ENCODE measurements around the gene CYTL1.

- TF ChIP-seq CTCF (IDR thresholded peaks at IDR 0.05 in 8 of 11, conservative IDR thresholded peaks at IDR 0.05 in 3 of 11) (no peak), POLR2A (IDR thresholded peaks at IDR 0.05) (no peak), POLR2AphosphoS5 (IDR thresholded peaks at IDR 0.05) (no peak)
Observed at GRCh38 chr4:5067908-5068307, 48.6 kb upstream of the CYTL1 start.
